Liver (tissue), 9 donors: ENCODE data around the gene CEP250. TPM values are rescaled to one million over a fixed set of nuclear protein-coding genes. Genes with fewer than 3 reads are reported as not detected.

ENCODE experiments used
- DNase-seq: peaks from one replicate; pipeline ENCODE4 v3.0.0-alpha.2; 2017; ENCODE audit warnings: low spot score
- H3K27ac ChIP-seq, 2 donors: one replicate each; pipeline ENCODE4 v1.7.0; 2013; ENCODE audit warnings: inconsistent platforms in 2 of 2, low read length in 2 of 2, control low read depth in 1 of 2, low read depth in 1 of 2, mild to moderate bottlenecking in 1 of 2
- H3K27me3 ChIP-seq, 4 donors: one replicate each; pipeline versions ENCODE4 v1.6.1 to v1.7.0; 2013; ENCODE audit warnings: low read length in 3 of 4, inconsistent platforms in 1 of 4, mild to moderate bottlenecking in 1 of 4, moderate library complexity in 1 of 4; ENCODE audit not compliant: control insufficient read depth in 4 of 4, insufficient read depth in 4 of 4
- H3K36me3 ChIP-seq, 4 donors: one replicate each; pipeline versions ENCODE4 v1.6.1 to v1.7.0; 2013; ENCODE audit warnings: low read length in 3 of 4, mild to moderate bottlenecking in 3 of 4, low read depth in 1 of 4, moderate library complexity in 1 of 4; ENCODE audit not compliant: control insufficient read depth in 4 of 4, insufficient read depth in 3 of 4
- H3K4me1 ChIP-seq, 4 donors: one replicate each; pipeline versions ENCODE4 v1.6.1 to v1.7.0; 2013; ENCODE audit warnings: low read length in 3 of 4, mild to moderate bottlenecking in 3 of 4, moderate library complexity in 1 of 4; ENCODE audit not compliant: control insufficient read depth in 4 of 4, insufficient read depth in 4 of 4
- H3K4me3 ChIP-seq, 3 donors: one replicate each; pipeline versions ENCODE4 v1.6.1 to v1.7.0; 2013; ENCODE audit warnings: low read length in 3 of 3, control low read depth in 1 of 3, low read depth in 1 of 3, mild to moderate bottlenecking in 1 of 3
- H3K9ac ChIP-seq, 2 donors: one replicate each; pipeline ENCODE4 v1.7.0; 2013; ENCODE audit warnings: low read length in 2 of 2, mild to moderate bottlenecking in 2 of 2, moderate library complexity in 2 of 2, control low read depth in 1 of 2, low read depth in 1 of 2
- H3K9me3 ChIP-seq, 4 donors: one replicate each; pipeline versions ENCODE4 v1.6.1 to v1.7.0; 2013; ENCODE audit warnings: low read length in 3 of 4; ENCODE audit not compliant: control insufficient read depth in 4 of 4
- FOXA1 ChIP-seq: IDR thresholded peaks from 2 replicates; pipeline ENCODE4 v1.6.1; 2016; ENCODE audit warnings: antibody characterized with exemption
- GABPA ChIP-seq, 2 donors: IDR thresholded peaks in 1 of 2; conservative IDR thresholded peaks in 1 of 2; 2 replicates each; pipeline ENCODE4 v1.6.1; 2016; ENCODE audit warnings: antibody characterized with exemption in 2 of 2, mild to moderate bottlenecking in 1 of 2, moderate library complexity in 1 of 2
- HNF4A ChIP-seq, 2 donors: conservative IDR thresholded peaks; 2 replicates each; pipeline ENCODE4 v1.6.1; 2016; ENCODE audit warnings: antibody characterized with exemption in 2 of 2, mild to moderate bottlenecking in 2 of 2
- HNF4G ChIP-seq: IDR thresholded peaks from 2 replicates; pipeline ENCODE4 v1.6.1; 2016; ENCODE audit warnings: antibody characterized with exemption
- JUND ChIP-seq, 2 donors: IDR thresholded peaks; 2 replicates each; pipeline ENCODE4 v1.6.1; 2016; ENCODE audit warnings: antibody characterized with exemption in 2 of 2
- NR2F2 ChIP-seq: IDR thresholded peaks from 2 replicates; pipeline ENCODE4 v1.6.1; 2016; ENCODE audit warnings: antibody characterized with exemption
- SP1 ChIP-seq: IDR thresholded peaks from 2 replicates; pipeline ENCODE4 v1.6.1; 2018; ENCODE audit warnings: antibody characterized with exemption, mild to moderate bottlenecking
- TAF1 ChIP-seq: conservative IDR thresholded peaks from 2 replicates; pipeline ENCODE4 v1.6.1; 2016; ENCODE audit warnings: antibody characterized with exemption, mild to moderate bottlenecking
- YY1 ChIP-seq: IDR thresholded peaks from 2 replicates; pipeline ENCODE4 v1.6.1; 2016; ENCODE audit warnings: antibody characterized with exemption, mild to moderate bottlenecking
- WGBS: extraction: QIAGEN DNeasy Blood & Tissue Kit; methylation state at CpG from one replicate; pipeline ENCODE4 v1.1.7; 2013; 5-methylcytosine and 5-hydroxymethylcytosine counted together
- polyA plus RNA-seq, 2 donors: library from polyadenylated mRNA; stranded (reverse) in 1 of 2; unstranded in 1 of 2; fragments of 200-250 nt in 1 of 2; fragments of >200 nt in 1 of 2; fragmentation: Nextera tagmentation in 1 of 2; extraction: Ambion mirVana in 1 of 2; gene quantifications; one replicate each; pipeline versions ENCODE4 v1.2.1 to v1.2.3, GENCODE V29; 2013 to 2015
- total RNA-seq, 2 donors: library from RNA; depleted of rRNA; stranded (reverse); fragments of >200 nt; gene quantifications; one replicate each; pipeline ENCODE4 v1.2.3, GENCODE V29; 2014
- TF ChIP-seq, protein P1 (sequence below): IDR thresholded peaks from 2 replicates; pipeline ENCODE4 v1.6.1; 2016; ENCODE audit warnings: antibody characterized with exemption
- TF ChIP-seq, protein P2 (sequence below): fragments of 150-350 bp; IDR thresholded peaks from 2 replicates; pipeline ENCODE4 v1.5.1; 2017; ENCODE audit warnings: improper control_type of control experiment, low read depth, low read length; ENCODE audit not compliant: missing input control
- TF ChIP-seq, protein P3 (sequence below): IDR thresholded peaks from 2 replicates; pipeline ENCODE4 v1.6.1; 2016; ENCODE audit warnings: antibody characterized with exemption
- TF ChIP-seq, protein P4 (sequence below): IDR thresholded peaks from 2 replicates; pipeline ENCODE4 v1.6.1; 2016; ENCODE audit warnings: antibody characterized with exemption, mild to moderate bottlenecking
- donor health status: healthy.
- donor health status: healthy.
- donor health status: healthy.
- donor health status: healthy.
- donor health status: healthy.

The CEP250 gene
- total and polyA plus RNA-seq, 4 donors, result 3.4 to 13.3 (median 8.3) TPM

DNA sequence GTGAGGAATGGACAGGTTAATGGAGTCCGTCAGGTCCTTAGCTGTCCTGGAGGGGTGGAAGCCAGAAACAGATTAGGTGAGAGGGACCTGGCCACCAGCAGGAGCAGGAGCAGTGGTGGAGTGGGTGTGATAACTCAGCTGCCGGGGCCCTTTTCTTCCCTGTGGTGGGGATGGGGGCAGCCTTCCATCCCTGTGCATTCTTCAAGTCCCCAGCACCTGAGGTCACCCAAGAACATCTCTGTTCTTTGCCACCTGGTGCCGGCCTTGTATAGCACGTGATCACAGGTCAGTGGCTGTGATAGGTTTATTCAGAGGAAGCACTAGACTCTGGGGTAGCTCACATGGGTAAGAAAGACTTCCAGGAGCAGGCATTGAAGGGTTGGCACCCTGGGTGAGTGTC lies 103.1 kb downstream of the CEP250 start:
- DNase-seq, result no peak
- no peaks in the 10 kb centered on the region for H3K27me3 ChIP-seq
- H3K9ac ChIP-seq, result no peak overlapping the region
- H3K9me3 ChIP-seq, result no peaks in the 10 kb centered on the region
- no peaks in the 10 kb centered on the region for H3K4me1 ChIP-seq
- 98% methylated on average over 4 of the region's 4 CpGs for WGBS
- H3K36me3 ChIP-seq, result peaks cover 6 to 36% (median 28%) of the 10 kb centered on the region in 4 donors
- TF ChIP-seq, protein P1, sequence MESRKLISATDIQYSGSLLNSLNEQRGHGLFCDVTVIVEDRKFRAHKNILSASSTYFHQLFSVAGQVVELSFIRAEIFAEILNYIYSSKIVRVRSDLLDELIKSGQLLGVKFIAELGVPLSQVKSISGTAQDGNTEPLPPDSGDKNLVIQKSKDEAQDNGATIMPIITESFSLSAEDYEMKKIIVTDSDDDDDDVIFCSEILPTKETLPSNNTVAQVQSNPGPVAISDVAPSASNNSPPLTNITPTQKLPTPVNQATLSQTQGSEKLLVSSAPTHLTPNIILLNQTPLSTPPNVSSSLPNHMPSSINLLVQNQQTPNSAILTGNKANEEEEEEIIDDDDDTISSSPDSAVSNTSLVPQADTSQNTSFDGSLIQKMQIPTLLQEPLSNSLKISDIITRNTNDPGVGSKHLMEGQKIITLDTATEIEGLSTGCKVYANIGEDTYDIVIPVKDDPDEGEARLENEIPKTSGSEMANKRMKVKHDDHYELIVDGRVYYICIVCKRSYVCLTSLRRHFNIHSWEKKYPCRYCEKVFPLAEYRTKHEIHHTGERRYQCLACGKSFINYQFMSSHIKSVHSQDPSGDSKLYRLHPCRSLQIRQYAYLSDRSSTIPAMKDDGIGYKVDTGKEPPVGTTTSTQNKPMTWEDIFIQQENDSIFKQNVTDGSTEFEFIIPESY, result no peak
- no peak for TF ChIP-seq JUND (IDR thresholded peaks at IDR 0.05)
- TF ChIP-seq SP1, result no peak
- TF ChIP-seq TAF1, result no peak
- no peak for TF ChIP-seq NR2F2
- no peak for TF ChIP-seq HNF4A (conservative IDR thresholded peaks at IDR 0.05)
- no peak for TF ChIP-seq FOXA1
- no peak for TF ChIP-seq YY1
- TF ChIP-seq, protein P2, sequence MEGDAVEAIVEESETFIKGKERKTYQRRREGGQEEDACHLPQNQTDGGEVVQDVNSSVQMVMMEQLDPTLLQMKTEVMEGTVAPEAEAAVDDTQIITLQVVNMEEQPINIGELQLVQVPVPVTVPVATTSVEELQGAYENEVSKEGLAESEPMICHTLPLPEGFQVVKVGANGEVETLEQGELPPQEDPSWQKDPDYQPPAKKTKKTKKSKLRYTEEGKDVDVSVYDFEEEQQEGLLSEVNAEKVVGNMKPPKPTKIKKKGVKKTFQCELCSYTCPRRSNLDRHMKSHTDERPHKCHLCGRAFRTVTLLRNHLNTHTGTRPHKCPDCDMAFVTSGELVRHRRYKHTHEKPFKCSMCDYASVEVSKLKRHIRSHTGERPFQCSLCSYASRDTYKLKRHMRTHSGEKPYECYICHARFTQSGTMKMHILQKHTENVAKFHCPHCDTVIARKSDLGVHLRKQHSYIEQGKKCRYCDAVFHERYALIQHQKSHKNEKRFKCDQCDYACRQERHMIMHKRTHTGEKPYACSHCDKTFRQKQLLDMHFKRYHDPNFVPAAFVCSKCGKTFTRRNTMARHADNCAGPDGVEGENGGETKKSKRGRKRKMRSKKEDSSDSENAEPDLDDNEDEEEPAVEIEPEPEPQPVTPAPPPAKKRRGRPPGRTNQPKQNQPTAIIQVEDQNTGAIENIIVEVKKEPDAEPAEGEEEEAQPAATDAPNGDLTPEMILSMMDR, result no peak
- no peak for TF ChIP-seq GABPA (IDR thresholded peaks at IDR 0.05 in 1 of 2, conservative IDR thresholded peaks at IDR 0.05 in 1 of 2)
- H3K27ac ChIP-seq, result no peak overlapping the region
- no peak overlapping the region for H3K4me3 ChIP-seq

DNA sequence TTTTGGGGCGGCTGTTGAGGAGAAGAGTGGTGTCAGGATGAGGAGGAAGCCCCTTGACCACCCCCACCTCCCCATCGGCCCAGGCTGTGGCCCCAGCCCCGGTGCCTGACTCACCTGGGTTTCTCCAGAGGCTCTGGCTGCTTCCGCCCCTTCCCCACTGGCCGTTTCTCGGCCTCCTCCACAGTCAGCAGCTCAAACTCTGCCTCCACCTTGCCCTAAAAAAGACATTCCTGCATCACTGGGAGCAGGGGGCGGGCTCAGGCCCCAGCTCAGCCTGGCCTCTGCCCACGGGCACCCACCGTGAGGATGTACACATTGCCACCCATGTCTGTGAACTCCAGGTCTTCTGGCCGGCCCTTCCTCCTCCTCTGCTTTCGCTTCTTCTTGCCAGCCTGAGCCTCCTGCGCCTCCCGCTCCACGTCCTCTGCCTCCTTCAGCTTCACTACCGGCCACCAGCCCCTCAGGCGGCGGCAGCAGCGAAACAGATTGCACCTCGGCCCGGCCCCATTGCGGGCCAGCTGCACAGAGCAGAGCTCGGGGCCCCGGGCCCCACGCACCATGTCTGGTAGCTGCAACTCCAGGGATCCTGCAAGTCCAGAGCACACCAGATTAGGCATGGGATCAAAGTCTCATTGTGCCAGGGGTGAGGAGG lies 103.8 kb downstream of the CEP250 start:
- peaks cover 6 to 30% (median 23%) of the 10 kb centered on the region in 4 donors for H3K36me3 ChIP-seq
- H3K9ac ChIP-seq, result no peak overlapping the region
- H3K4me3 ChIP-seq, result no peak overlapping the region
- WGBS, result 95% methylated on average over 24 of the region's 24 CpGs
- no peaks in the 10 kb centered on the region for H3K4me1 ChIP-seq
- DNase-seq, result no peak
- H3K9me3 ChIP-seq, result no peaks in the 10 kb centered on the region
- no peak overlapping the region for H3K27ac ChIP-seq
- TF ChIP-seq HNF4G (no peak), JUND (IDR thresholded peaks at IDR 0.05) (no peak), SP1 (no peak), GABPA (IDR thresholded peaks at IDR 0.05 in 1 of 2, conservative IDR thresholded peaks at IDR 0.05 in 1 of 2) (no peak), TAF1 (no peak)
- TF ChIP-seq, protein P2, result no peak
- TF ChIP-seq, protein P3, sequence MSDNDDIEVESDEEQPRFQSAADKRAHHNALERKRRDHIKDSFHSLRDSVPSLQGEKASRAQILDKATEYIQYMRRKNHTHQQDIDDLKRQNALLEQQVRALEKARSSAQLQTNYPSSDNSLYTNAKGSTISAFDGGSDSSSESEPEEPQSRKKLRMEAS, result no peak
- TF ChIP-seq, protein P4, sequence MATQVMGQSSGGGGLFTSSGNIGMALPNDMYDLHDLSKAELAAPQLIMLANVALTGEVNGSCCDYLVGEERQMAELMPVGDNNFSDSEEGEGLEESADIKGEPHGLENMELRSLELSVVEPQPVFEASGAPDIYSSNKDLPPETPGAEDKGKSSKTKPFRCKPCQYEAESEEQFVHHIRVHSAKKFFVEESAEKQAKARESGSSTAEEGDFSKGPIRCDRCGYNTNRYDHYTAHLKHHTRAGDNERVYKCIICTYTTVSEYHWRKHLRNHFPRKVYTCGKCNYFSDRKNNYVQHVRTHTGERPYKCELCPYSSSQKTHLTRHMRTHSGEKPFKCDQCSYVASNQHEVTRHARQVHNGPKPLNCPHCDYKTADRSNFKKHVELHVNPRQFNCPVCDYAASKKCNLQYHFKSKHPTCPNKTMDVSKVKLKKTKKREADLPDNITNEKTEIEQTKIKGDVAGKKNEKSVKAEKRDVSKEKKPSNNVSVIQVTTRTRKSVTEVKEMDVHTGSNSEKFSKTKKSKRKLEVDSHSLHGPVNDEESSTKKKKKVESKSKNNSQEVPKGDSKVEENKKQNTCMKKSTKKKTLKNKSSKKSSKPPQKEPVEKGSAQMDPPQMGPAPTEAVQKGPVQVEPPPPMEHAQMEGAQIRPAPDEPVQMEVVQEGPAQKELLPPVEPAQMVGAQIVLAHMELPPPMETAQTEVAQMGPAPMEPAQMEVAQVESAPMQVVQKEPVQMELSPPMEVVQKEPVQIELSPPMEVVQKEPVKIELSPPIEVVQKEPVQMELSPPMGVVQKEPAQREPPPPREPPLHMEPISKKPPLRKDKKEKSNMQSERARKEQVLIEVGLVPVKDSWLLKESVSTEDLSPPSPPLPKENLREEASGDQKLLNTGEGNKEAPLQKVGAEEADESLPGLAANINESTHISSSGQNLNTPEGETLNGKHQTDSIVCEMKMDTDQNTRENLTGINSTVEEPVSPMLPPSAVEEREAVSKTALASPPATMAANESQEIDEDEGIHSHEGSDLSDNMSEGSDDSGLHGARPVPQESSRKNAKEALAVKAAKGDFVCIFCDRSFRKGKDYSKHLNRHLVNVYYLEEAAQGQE, result no peak
- H3K27me3 ChIP-seq, result no peaks in the 10 kb centered on the region
